Hepatocyte (in vitro differentiated cells): ENCODE results near the gene PDE7B. TPM values are rescaled to one million over a fixed set of nuclear protein-coding genes. Genes with fewer than 3 reads are reported as not detected.

Experiments
- DNase-seq: peaks from one replicate; pipeline ENCODE4 v3.0.0-alpha.2; 2016; ENCODE audit warnings: low spot score
- H2AFZ ChIP-seq: fragments of 200-600 bp; sonication (generic); 2 replicates; pipeline ENCODE4 v1.6.0; 2016; ENCODE audit warnings: antibody characterized with exemption, mild to moderate bottlenecking
- H3K27ac ChIP-seq: fragments of 200-600 bp; sonication (generic); 2 replicates; pipeline ENCODE4 v1.5.1; 2016; ENCODE audit warnings: mild to moderate bottlenecking
- H3K27me3 ChIP-seq: fragments of 200-600 bp; sonication (generic); 2 replicates; pipeline ENCODE4 v1.6.1; 2016
- H3K36me3 ChIP-seq: fragments of 200-600 bp; sonication (generic); replicated peaks from 2 replicates; pipeline ENCODE4 v1.5.1; 2016; ENCODE audit warnings: low read depth; ENCODE audit not compliant: insufficient read depth
- H3K4me1 ChIP-seq: fragments of 200-600 bp; sonication (generic); 2 replicates; pipeline ENCODE4 v1.5.1; 2016; ENCODE audit warnings: mild to moderate bottlenecking, moderate library complexity; ENCODE audit not compliant: insufficient read depth
- H3K4me2 ChIP-seq: fragments of 200-600 bp; sonication (generic); 2 replicates; pipeline ENCODE4 v1.6.0; 2016
- H3K4me3 ChIP-seq: fragments of 200-600 bp; sonication (generic); 2 replicates; pipeline ENCODE4 v1.5.1; 2016; ENCODE audit warnings: mild to moderate bottlenecking
- H3K79me2 ChIP-seq: fragments of 200-600 bp; sonication (generic); 2 replicates; pipeline ENCODE4 v1.6.0; 2017; ENCODE audit warnings: mild to moderate bottlenecking
- H3K9me2 ChIP-seq: fragments of 200-600 bp; sonication (generic); replicated peaks from 2 replicates; pipeline ENCODE4 v1.6.0; 2017; ENCODE audit warnings: mild to moderate bottlenecking; ENCODE audit not compliant: insufficient read depth
- H3K9me3 ChIP-seq: fragments of 200-600 bp; sonication (generic); 2 replicates; pipeline ENCODE4 v1.5.1; 2016; ENCODE audit warnings: low read depth, mild to moderate bottlenecking
- H4K20me1 ChIP-seq: fragments of 200-600 bp; sonication (generic); 2 replicates; pipeline ENCODE4 v1.6.0; 2016; ENCODE audit warnings: mild to moderate bottlenecking; ENCODE audit not compliant: insufficient read depth, poor library complexity, severe bottlenecking
- CTCF ChIP-seq: fragments of 200-600 bp; sonication (generic); IDR thresholded peaks from 2 replicates; pipeline ENCODE4 v1.5.1; 2016; ENCODE audit warnings: antibody characterized with exemption, mild to moderate bottlenecking; ENCODE audit not compliant: poor library complexity
- EZH2 ChIP-seq: fragments of 200-600 bp; sonication (generic); IDR thresholded peaks from 2 replicates; pipeline ENCODE4 v1.6.1; 2016; ENCODE audit warnings: antibody characterized with exemption, mild to moderate bottlenecking, borderline replicate concordance
- EZH2phosphoT487 ChIP-seq: fragments of 200-600 bp; sonication (generic); IDR thresholded peaks from one replicate; pipeline ENCODE4 v1.6.1; 2018; ENCODE audit warnings: antibody characterized with exemption, mild to moderate bottlenecking, low read depth, moderate library complexity; ENCODE audit not compliant: unreplicated experiment, severe bottlenecking
- WGBS: methylation state at CpG from one replicate; pipeline ENCODE4 v1.1.6; 2016; ENCODE audit warnings: low lambda C conversion rate; ENCODE audit errors: missing lambda C conversion rate; 5-methylcytosine and 5-hydroxymethylcytosine counted together
- polyA plus RNA-seq: library from polyadenylated mRNA; unstranded; fragments of >200 nt; fragmentation: Nextera tagmentation; extraction: Ambion mirVana; gene quantifications from 2 replicates; pipeline ENCODE4 v1.2.1, GENCODE V29; 2016
- total RNA-seq: library from RNA; depleted of rRNA; stranded (reverse); fragments of >200 nt; gene quantifications from 2 replicates; pipeline ENCODE4 v1.2.3, GENCODE V29; 2014

The PDE7B gene
- total and polyA plus RNA-seq, 2 experiments from 2014 or later, result 3.4 to 7.2 TPM

- TF ChIP-seq EZH2phosphoT487 (no peak), EZH2 (no peak), CTCF (no peak)
- no peak overlapping the region for H3K4me3 ChIP-seq
- H3K36me3 ChIP-seq, result no peaks in the 10 kb centered on the region
- H3K4me2 ChIP-seq, result no peak overlapping the region
- 65% methylated on average over 1 of the region's 1 CpG for WGBS
- H2AFZ ChIP-seq, result no peak overlapping the region
- H3K4me1 ChIP-seq, result no peaks in the 10 kb centered on the region
- DNase-seq, result no peak
- H4K20me1 ChIP-seq, result no peaks in the 10 kb centered on the region
- no peaks in the 10 kb centered on the region for H3K9me3 ChIP-seq
- no peaks in the 10 kb centered on the region for H3K27me3 ChIP-seq
- no peaks in the 10 kb centered on the region for H3K79me2 ChIP-seq
- H3K27ac ChIP-seq, result no peak overlapping the region
- no peaks in the 10 kb centered on the region for H3K9me2 ChIP-seq
Observed at GRCh38 chr6:136084403-136084802, 232.9 kb downstream of the PDE7B start.

DNA sequence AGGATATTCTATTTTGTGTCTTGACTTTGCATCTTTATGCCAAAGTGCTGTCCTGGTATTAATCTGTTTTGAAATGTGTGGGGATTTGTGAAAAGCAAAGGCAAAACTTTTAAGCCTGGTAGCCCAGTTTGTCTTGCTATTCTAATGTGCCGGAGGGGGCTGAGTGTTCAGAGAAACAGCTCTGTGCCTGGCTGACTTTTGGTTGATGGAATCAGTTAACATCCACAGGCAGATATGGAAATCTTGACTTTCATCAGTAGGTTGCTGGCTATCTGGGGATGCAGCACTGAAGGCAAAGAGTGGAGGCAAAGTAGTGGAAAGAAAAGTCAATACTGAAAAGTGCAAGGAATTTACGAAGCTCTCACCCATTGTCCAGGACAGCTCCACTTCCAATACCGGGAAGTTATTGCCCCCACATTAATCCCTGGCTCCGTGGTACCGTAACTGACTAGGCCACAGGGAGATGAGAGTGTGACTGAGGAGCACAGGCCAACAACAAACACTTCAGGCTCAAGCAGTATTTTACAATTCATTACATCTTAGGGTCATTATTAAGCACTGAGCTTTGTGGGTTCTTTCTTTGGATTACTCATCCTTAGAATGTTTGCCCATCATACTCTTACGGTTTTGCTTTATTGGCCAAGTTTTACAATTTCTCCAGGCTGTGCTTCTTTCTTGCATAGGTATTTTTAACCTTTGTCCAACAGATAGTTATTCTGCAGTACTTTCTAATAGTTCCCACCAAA lies 234.0 kb downstream of the PDE7B start:
- 71% methylated on average over 6 of the region's 6 CpGs for WGBS
- no peaks in the 10 kb centered on the region for H3K4me1 ChIP-seq
- no peaks in the 10 kb centered on the region for H3K27me3 ChIP-seq
- H2AFZ ChIP-seq, result no peak overlapping the region
- H4K20me1 ChIP-seq, result no peaks in the 10 kb centered on the region
- H3K27ac ChIP-seq, result no peak overlapping the region
- TF ChIP-seq CTCF (no peak), EZH2 (no peak), EZH2phosphoT487 (no peak)
- no peak overlapping the region for H3K4me2 ChIP-seq
- H3K9me2 ChIP-seq, result no peaks in the 10 kb centered on the region
- H3K4me3 ChIP-seq, result no peak overlapping the region
- H3K9me3 ChIP-seq, result no peaks in the 10 kb centered on the region
- DNase-seq, result no peak
- H3K36me3 ChIP-seq, result no peaks in the 10 kb centered on the region
- H3K79me2 ChIP-seq, result no peaks in the 10 kb centered on the region

DNA sequence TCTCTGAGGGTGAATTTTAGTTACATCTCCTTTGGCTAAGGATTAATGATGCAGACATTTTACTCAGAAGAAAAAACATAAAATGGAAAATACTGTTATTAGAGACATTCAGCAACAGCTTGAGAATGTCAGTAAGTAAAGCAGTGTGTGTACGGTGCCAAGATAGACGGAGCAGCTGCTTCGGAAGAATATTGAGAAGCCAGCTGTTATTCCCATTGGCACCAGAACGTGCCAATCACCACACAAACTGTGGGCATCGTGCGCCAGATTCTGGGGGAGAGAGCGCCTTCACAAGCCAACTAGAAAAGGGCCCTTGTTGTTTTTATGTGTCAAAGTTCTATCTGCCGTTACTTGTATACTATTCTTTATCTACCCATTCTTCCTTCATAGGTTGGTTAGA lies 235.2 kb downstream of the PDE7B start:
- DNase-seq, result no peak
- Histone ChIP-seq H3K27me3 (no peaks in the 10 kb centered on the region), H3K36me3 (no peaks in the 10 kb centered on the region), H3K4me2 (no peak overlapping the region), H4K20me1 (no peaks in the 10 kb centered on the region), H2AFZ (no peak overlapping the region), H3K4me1 (no peaks in the 10 kb centered on the region), H3K27ac (no peak overlapping the region), H3K79me2 (no peaks in the 10 kb centered on the region), H3K4me3 (no peak overlapping the region), H3K9me3 (no peaks in the 10 kb centered on the region), H3K9me2 (no peaks in the 10 kb centered on the region)
- no peak for TF ChIP-seq EZH2
- TF ChIP-seq CTCF, result no peak
- TF ChIP-seq EZH2phosphoT487, result no peak
- WGBS, result 94% methylated on average over 8 of the region's 8 CpGs
